Activated CD4-positive, CD25-positive, alpha-beta regulatory T cell (primary cell): ENCODE measurements around the gene ZXDC.

ENCODE experiments used
- DNase-seq, 4 experiments: peaks; one replicate each; lab custom pipeline; 2025; lab: John Stamatoyannopoulos, UW

Gene ZXDC

GRCh38 chr3:126452213-126452612 is 23.5 kb downstream of the ZXDC start:
- DNase-seq, result no peak

GRCh38 chr3:126451511-126451910 is 24.2 kb downstream of the ZXDC start:
- DNase-seq, result no peak

- no peak for DNase-seq
These were observed 24.9 kb downstream of the ZXDC start for GRCh38 chr3:126450744-126451143.

GRCh38 chr3:126450219-126450618 is 25.5 kb downstream of the ZXDC start:
- DNase-seq, result no peak

GRCh38 chr3:126449621-126450051 is 26.1 kb downstream of the ZXDC start:
- DNase-seq, result no peak

GRCh38 chr3:126448893-126449180 is 26.9 kb downstream of the ZXDC start:
- DNase-seq, result no peak

- no peak for DNase-seq
These were observed 27.4 kb downstream of the ZXDC start for GRCh38 chr3:126448136-126448892.

- DNase-seq, result no peak
These were observed 28.1 kb downstream of the ZXDC start for GRCh38 chr3:126447456-126448106.

GRCh38 chr3:126446791-126447190 is 28.9 kb downstream of the ZXDC start:
- no peak for DNase-seq

GRCh38 chr3:126446301-126446700 is 29.4 kb downstream of the ZXDC start:
- DNase-seq, result no peak

- no peak for DNase-seq
These were observed 30.2 kb downstream of the ZXDC start for GRCh38 chr3:126445506-126445905.

GRCh38 chr3:126442856-126443242 is 32.8 kb downstream of the ZXDC start:
- no peak for DNase-seq

GRCh38 chr3:126442094-126442855 is 33.4 kb downstream of the ZXDC start:
- no peak for DNase-seq

- DNase-seq, result no peak
These were observed 34.3 kb downstream of the ZXDC start for GRCh38 chr3:126441256-126441880.

GRCh38 chr3:126440709-126440995 is 35.0 kb downstream of the ZXDC start:
- no peak for DNase-seq

GRCh38 chr3:126439968-126440708 is 35.6 kb downstream of the ZXDC start:
- no peak for DNase-seq

GRCh38 chr3:126439346-126439967 is 36.2 kb downstream of the ZXDC start:
- no peak for DNase-seq

- no peak for DNase-seq
These were observed 36.9 kb downstream of the ZXDC start for GRCh38 chr3:126438746-126439145.

GRCh38 chr3:126438186-126438585 is 37.5 kb downstream of the ZXDC start:
- no peak for DNase-seq

GRCh38 chr3:126436826-126437717 is 38.6 kb downstream of the ZXDC start:
- DNase-seq, result no peak
